HG02798 (cell line): ENCODE results near the gene LCNL1.

ENCODE experiments used
- ATAC-seq: cut with Tn5 transposase; IDR thresholded peaks from one replicate; pipeline ENCODE4 v1.9.1; 2021; ENCODE audit warnings: mild to moderate bottlenecking; ENCODE audit not compliant: unreplicated experiment, poor library complexity

LCNL1 gene

GRCh38 chr9:136958473-136958872, 24.3 kb upstream of the LCNL1 start:
- no peak for ATAC-seq

- ATAC-seq: no peak
Measured at GRCh38 chr9:136958898-136959850, 23.6 kb upstream of the LCNL1 start.

GRCh38 chr9:136960212-136960937, 22.4 kb upstream of the LCNL1 start:
- ATAC-seq: no peak

GRCh38 chr9:136960938-136961275, 21.9 kb upstream of the LCNL1 start:
- ATAC-seq: no peak

- ATAC-seq: no peak
Measured at GRCh38 chr9:136961279-136962065, 21.3 kb upstream of the LCNL1 start.

- no peak for ATAC-seq
Measured at GRCh38 chr9:136962163-136962562, 20.6 kb upstream of the LCNL1 start.

GRCh38 chr9:136962701-136963248, 20.0 kb upstream of the LCNL1 start:
- ATAC-seq: no peak

GRCh38 chr9:136963341-136963740, 19.5 kb upstream of the LCNL1 start:
- no peak for ATAC-seq

GRCh38 chr9:136963751-136964150, 19.0 kb upstream of the LCNL1 start:
- ATAC-seq: no peak

- ATAC-seq: no peak
Measured at GRCh38 chr9:136964171-136964689, 18.6 kb upstream of the LCNL1 start.

- ATAC-seq: no peak
Measured at GRCh38 chr9:136964833-136965422, 17.9 kb upstream of the LCNL1 start.

GRCh38 chr9:136965771-136966484, 16.9 kb upstream of the LCNL1 start:
- ATAC-seq: no peak

GRCh38 chr9:136968333-136969127, 14.3 kb upstream of the LCNL1 start:
- ATAC-seq: no peak

GRCh38 chr9:136969150-136969549, 13.6 kb upstream of the LCNL1 start:
- ATAC-seq: no peak

GRCh38 chr9:136969774-136970173, 13.0 kb upstream of the LCNL1 start:
- ATAC-seq: no peak

GRCh38 chr9:136970361-136970760, 12.4 kb upstream of the LCNL1 start:
- ATAC-seq: no peak

GRCh38 chr9:136971746-136972145, 11.0 kb upstream of the LCNL1 start:
- no peak for ATAC-seq

- no peak for ATAC-seq
Measured at GRCh38 chr9:136972335-136972734, 10.5 kb upstream of the LCNL1 start.
